GM18868 (cell line): ENCODE measurements around the gene RHOB.
"Not testable (repeated sequence)": the region's sequence is repeated elsewhere in the genome, so short reads cannot be mapped to it uniquely, and the experiment has no call there.

Experiments used
- ATAC-seq: cut with Tn5 transposase; IDR thresholded peaks from one replicate; pipeline ENCODE4 v1.9.1; 2021; ENCODE audit warnings: mild to moderate bottlenecking, moderate library complexity; ENCODE audit not compliant: unreplicated experiment

Gene RHOB

DNA sequence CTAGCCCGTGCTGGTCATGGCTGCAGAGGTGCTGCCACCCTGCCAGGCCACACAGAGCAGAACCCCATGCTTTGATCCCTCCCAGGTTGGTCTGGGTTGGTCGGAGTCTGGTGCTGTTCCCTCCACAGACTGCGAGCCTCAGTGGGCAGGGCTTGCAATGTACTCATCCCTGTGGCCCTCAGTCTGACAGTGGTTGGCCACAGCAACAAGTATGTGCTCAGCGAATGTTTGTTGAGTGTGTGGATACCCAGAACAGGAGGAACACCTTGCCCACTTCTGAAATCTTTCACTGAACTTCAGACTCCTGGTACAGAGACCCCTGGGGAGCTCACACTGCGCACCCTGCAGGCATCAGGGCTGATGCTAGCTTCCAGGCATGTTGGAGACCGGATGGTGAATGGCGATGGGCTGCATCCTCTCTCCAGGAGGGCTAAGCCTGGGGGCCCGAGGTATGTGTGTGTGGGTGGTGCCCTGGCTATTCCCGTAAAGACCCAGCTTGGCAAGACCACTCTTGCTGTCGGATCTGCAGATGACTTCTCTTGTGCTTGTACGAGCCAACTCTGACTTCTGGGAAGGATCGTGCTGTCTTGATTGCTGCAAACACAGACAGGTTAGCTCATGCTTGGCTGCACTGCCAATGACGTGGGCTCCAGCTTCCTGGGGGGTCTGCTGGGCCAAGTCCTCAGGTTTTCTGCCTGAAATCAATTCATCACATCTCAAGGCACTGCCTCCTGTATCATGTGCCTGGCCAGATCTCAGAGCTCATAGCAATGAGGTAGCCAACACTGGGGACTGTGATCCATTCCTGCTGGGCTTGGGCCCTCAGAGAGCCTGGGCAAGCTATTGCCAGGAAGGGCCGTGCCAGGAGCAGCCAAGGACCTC lies 43.7 kb downstream of the RHOB start:
- ATAC-seq, result no peak

DNA sequence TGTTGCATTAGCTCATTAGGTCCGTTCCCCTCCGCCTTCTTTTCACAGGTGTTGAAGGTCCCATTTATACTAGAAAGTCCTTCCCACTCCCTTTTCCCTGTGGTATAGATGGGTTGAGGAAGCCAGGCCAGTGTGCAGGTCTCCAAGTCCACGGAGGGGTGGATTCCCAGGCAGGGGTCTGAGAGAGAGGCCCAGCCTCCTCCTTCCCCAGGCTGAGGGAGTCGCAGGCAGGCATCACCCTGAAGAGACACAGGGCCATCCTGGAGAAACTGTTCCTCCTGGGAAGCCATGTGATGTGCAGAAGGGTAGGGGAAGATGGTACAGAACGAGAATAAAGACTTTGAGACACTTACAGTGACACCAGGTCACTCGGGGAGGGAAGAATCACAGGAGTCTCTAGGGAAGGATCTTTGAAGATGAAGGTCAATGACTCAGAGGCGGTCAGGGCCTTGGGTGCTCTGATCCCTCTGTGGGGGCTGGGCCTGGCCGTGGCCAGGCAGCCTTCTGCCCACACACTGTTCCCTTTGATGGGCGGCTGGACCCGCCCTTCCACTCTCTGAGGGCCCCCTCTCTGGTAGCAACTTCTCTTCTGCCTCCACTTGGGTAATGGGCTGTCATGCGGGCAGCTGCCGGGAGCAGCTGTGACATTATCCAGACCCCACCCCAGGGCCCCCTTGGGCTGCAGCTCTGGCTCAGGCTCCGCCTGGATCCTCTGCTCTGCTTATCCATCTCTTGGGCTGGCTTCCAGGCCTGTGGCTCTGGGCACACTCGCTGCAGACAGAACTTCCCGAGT lies 45.1 kb downstream of the RHOB start:
- no peak for ATAC-seq

DNA sequence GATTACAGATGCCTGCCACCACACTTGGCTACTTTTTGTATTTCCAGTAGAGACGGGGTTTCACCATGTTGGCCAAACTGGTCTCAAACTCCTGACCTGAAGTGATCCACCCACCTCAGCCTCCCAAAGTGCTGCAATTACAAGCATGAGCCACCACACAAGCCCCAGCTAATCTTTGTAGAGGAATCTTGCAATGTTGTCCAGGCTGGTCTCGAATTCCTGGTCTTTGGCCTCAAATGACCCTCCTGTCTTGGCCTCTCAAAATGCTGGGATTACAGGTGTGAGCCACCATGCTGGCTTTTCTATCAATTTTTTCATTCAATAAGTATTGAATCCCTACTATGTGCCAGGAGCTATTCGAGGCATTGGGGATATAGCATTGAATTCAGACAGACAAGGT lies 46.2 kb downstream of the RHOB start:
- ATAC-seq, result not testable (repeated sequence)

DNA sequence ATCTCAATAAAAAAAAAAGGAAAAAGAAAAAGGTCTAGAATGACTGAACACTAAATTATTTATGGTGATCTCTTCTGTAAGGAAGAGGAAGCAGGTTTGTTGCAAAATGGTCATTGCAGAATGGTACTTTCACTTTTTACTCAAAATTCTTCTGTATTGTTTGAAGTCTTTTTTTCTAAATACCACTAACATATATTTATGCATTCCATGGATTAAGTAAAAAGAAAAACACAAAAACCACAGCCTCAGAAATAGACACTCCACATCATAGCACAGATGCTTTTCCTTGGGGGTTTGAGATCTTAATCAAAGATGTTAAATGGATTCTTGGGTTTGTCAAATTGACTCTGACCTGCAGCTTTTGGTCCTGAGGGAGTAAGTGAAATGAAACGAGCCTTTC lies 47.4 kb downstream of the RHOB start:
- ATAC-seq, result no peak

DNA sequence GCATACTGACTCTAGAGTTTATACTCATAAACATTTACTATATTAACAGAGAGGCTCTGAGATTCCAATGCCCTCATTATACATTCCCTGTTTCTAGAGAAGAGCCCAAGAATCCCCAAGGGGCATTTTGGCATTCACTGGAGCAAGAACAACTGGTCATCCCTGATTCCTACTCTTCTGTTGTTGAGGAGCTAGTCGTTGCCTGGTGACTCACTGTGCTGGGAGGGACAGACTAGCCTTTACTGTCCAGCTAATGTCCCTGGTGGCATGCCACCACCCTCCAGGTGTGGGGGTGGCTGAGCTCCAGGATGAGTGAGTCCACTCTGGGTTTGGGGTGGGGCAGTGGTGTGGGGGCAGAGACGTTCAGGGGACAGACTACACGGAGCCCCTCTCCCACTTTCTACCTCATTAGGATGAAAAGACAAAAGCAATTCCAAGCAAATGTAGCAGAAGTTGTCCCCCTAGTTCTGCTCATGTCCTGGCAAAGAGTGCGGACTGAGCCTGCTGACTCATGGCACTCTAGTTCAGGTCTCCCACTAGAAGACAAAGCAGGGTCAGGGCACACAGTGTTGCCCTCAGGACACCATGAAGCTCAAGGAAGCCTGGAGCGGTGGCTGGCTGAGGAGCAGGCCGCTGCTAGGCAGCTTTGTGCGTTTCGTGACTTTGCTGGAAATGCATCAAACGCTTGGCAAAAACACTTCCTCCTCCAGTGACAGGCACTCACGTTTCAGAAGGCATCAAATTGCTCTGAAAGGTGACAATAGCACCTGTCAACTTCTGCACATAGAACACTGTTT lies 49.4 kb downstream of the RHOB start:
- no peak for ATAC-seq

DNA sequence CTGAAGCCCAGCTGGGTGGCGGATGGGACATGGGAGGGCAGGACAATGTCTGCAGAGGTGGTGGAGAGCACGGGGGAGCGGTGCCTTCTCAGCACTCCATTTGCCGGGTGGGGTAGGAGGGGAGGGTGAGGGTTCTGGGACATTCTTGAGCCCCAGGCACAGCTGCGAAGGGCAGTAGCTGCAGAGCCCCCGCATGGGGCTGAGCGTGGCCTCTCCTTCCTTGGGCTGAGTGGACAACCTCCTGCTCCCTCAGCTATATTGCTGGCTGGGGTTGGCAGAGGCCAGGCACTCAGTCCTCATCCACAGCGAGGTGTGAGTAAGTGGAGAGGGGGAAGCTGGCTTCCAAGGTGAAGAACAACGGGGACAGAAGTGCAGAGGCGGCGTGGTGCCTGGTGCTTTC lies 50.1 kb downstream of the RHOB start:
- no peak for ATAC-seq
